Endothelial cell (in vitro differentiated cells): ENCODE measurements around the gene CDH24. TPM values are rescaled to one million over a fixed set of nuclear protein-coding genes. Genes with fewer than 3 reads are reported as not detected.
A peak's percentile ranks its signal among the peaks of the same experiment; 100 is the strongest.

Experiments used
- DNase-seq: peaks from one replicate; pipeline ENCODE4 v3.0.0; 2021; ENCODE audit warnings: low spot score
- H3K27ac Mint-ChIP-seq: one replicate; pipeline ENCODE4 v1.8.0; 2021; ENCODE audit warnings: mixed read lengths, inconsistent platforms; ENCODE audit not compliant: unreplicated experiment
- H3K27me3 Mint-ChIP-seq: one replicate; pipeline ENCODE4 v1.8.0; 2021; ENCODE audit warnings: mild to moderate bottlenecking, moderate library complexity, mixed read lengths, inconsistent platforms; ENCODE audit not compliant: unreplicated experiment
- H3K36me3 Mint-ChIP-seq: one replicate; pipeline ENCODE4 v1.8.0; 2021; ENCODE audit warnings: mild to moderate bottlenecking, low read depth, mixed read lengths, inconsistent platforms; ENCODE audit not compliant: unreplicated experiment
- H3K4me1 Mint-ChIP-seq: one replicate; pipeline ENCODE4 v1.8.0; 2021; ENCODE audit warnings: mild to moderate bottlenecking, mixed read lengths, inconsistent platforms; ENCODE audit not compliant: unreplicated experiment
- H3K4me3 Mint-ChIP-seq: one replicate; pipeline ENCODE4 v1.8.0; 2021; ENCODE audit warnings: mild to moderate bottlenecking, mixed read lengths, inconsistent platforms; ENCODE audit not compliant: unreplicated experiment
- H3K9me3 Mint-ChIP-seq: one replicate; pipeline ENCODE4 v1.8.0; 2021; ENCODE audit warnings: mixed read lengths, inconsistent platforms; ENCODE audit not compliant: unreplicated experiment
- CTCF ChIP-seq: fragments of 200-600 bp; sonication (generic); IDR thresholded peaks from one replicate; pipeline ENCODE4 v1.5.0; 2021; ENCODE audit warnings: antibody characterized with exemption; ENCODE audit not compliant: unreplicated experiment
- total RNA-seq: library from RNA; stranded (reverse); fragmentation: NEBNext Ultra II Directional; extraction: Animal tissue kit (Norgen Biotek cat#: 25700); gene quantifications from one replicate; pipeline ENCODE4 v1.2.1, GENCODE V29; 2021; ENCODE audit not compliant: unreplicated experiment

The CDH24 gene
- total RNA-seq, 1 donor from 2014 or later, result 13.6 TPM

- Mint-ChIP-seq H3K9me3 (no peaks in the 10 kb centered on the region), H3K4me1 (no peaks in the 10 kb centered on the region), H3K4me3 (no peak overlapping the region), H3K27me3 (peaks cover 2% of the 10 kb centered on the region), H3K36me3 (peaks cover 29% of the 10 kb centered on the region), H3K27ac (no peak overlapping the region)
- TF ChIP-seq CTCF, result no peak
- no peak for DNase-seq
These were observed 21.4 kb upstream of the CDH24 start for GRCh38 chr14:23078692-23079116.

- Mint-ChIP-seq H3K4me1 (no peaks in the 10 kb centered on the region), H3K9me3 (no peaks in the 10 kb centered on the region), H3K36me3 (peaks cover 29% of the 10 kb centered on the region), H3K27me3 (peaks cover 2% of the 10 kb centered on the region), H3K27ac (no peak overlapping the region), H3K4me3 (no peak overlapping the region)
- no peak for DNase-seq
- no peak for TF ChIP-seq CTCF
These were observed 20.6 kb upstream of the CDH24 start for GRCh38 chr14:23077962-23078361.

- H3K36me3 Mint-ChIP-seq, result peaks cover 33% of the 10 kb centered on the region
- no peaks in the 10 kb centered on the region for H3K9me3 Mint-ChIP-seq
- peak; percentile 68 for TF ChIP-seq CTCF
- H3K27ac Mint-ChIP-seq, result no peak overlapping the region
- DNase-seq, result peak; percentile 43
- no peak overlapping the region for H3K4me3 Mint-ChIP-seq
- H3K4me1 Mint-ChIP-seq, result peaks cover 5% of the 10 kb centered on the region
- H3K27me3 Mint-ChIP-seq, result peaks cover 2% of the 10 kb centered on the region
These were observed 19.6 kb upstream of the CDH24 start for GRCh38 chr14:23076785-23077408.

GRCh38 chr14:23074906-23075305 lies 17.6 kb upstream of the CDH24 start:
- no peak for DNase-seq
- Mint-ChIP-seq H3K36me3 (peaks cover 32% of the 10 kb centered on the region), H3K27ac (no peak overlapping the region)

More at GRCh38 chr14:23074906-23075305, 17.6 kb upstream of the CDH24 start:
- no peak for TF ChIP-seq CTCF
- no peaks in the 10 kb centered on the region for H3K9me3 Mint-ChIP-seq
- H3K4me1 Mint-ChIP-seq, result peaks cover 23% of the 10 kb centered on the region
- no peak overlapping the region for H3K4me3 Mint-ChIP-seq
- H3K27me3 Mint-ChIP-seq, result peaks cover 8% of the 10 kb centered on the region
